Measurements from ENCODE around the gene ZBTB26. TPM values are rescaled to one million over a fixed set of nuclear protein-coding genes. Genes with fewer than 3 reads are reported as not detected.
A peak's percentile ranks its signal among the peaks of the same experiment; 100 is the strongest.

Gene ZBTB26
- total RNA-seq, 4 donors from 2014 or later: 1.7 to 6.5 (median 2.9) TPM

GRCh38 chr9:122955961-122956360, 24.6 kb upstream of the ZBTB26 start:
- intact Hi-C loops (cut with DNase I): no loop called here
- peaks cover 4 to 46% (median 21%) of the 10 kb centered on the region in 3 donors for H3K4me1 ChIP-seq
- TF ChIP-seq POLR2A (IDR thresholded peaks at IDR 0.05): no peak
- TF ChIP-seq CTCF (IDR thresholded peaks at IDR 0.05): no peak
- no peaks in the 10 kb centered on the region for H3K9me3 ChIP-seq
- no peak overlapping the region for H3K4me3 ChIP-seq
- no peak overlapping the region for H3K27ac ChIP-seq
- peaks cover 0 to 32% (median 0%) of the 10 kb centered on the region in 3 donors for H3K36me3 ChIP-seq
- H3K27me3 ChIP-seq: no peaks in the 10 kb centered on the region
- no peak for DNase-seq

GRCh38 chr9:122954253-122954691, 23.0 kb upstream of the ZBTB26 start:
- Histone ChIP-seq H3K4me1 (peaks cover 4 to 62% (median 21%) of the 10 kb centered on the region in 3 donors), H3K4me3 (no peak overlapping the region), H3K27me3 (no peaks in the 10 kb centered on the region), H3K36me3 (peaks cover 0 to 16% (median 0%) of the 10 kb centered on the region in 3 donors), H3K27ac (peak overlapping the region in 3 of 4 donors; percentile 36 to 49 (median 42)), H3K9me3 (no peaks in the 10 kb centered on the region)
- DNase-seq: no peak
- intact Hi-C loops (cut with DNase I): no loop called here
- TF ChIP-seq CTCF (IDR thresholded peaks at IDR 0.05): no peak
- no peak for TF ChIP-seq POLR2A (IDR thresholded peaks at IDR 0.05)

GRCh38 chr9:122951056-122951455, 19.7 kb upstream of the ZBTB26 start:
- H3K4me1 ChIP-seq: peaks cover 4 to 82% (median 41%) of the 10 kb centered on the region in 3 donors
- H3K27ac ChIP-seq: no peak overlapping the region
- no peak overlapping the region for H3K4me3 ChIP-seq
- no peaks in the 10 kb centered on the region for H3K27me3 ChIP-seq
- H3K9me3 ChIP-seq: no peaks in the 10 kb centered on the region
- no peaks in the 10 kb centered on the region for H3K36me3 ChIP-seq
- intact Hi-C loops (cut with DNase I): no loop called here
- DNase-seq: no peak
- 81 to 91% methylated on average over 1 of the region's 1 CpG for WGBS, 2 donors
- TF ChIP-seq CTCF (IDR thresholded peaks at IDR 0.05): no peak
- TF ChIP-seq POLR2A (IDR thresholded peaks at IDR 0.05): no peak

- intact Hi-C loops (cut with DNase I): no loop called here
- H3K36me3 ChIP-seq: no peaks in the 10 kb centered on the region
- H3K4me3 ChIP-seq: no peak overlapping the region
- 87 to 89% methylated on average over 3 of the region's 3 CpGs for WGBS, 2 donors
- no peaks in the 10 kb centered on the region for H3K9me3 ChIP-seq
- H3K4me1 ChIP-seq: peaks cover 4 to 82% (median 42%) of the 10 kb centered on the region in 3 donors
- H3K27ac ChIP-seq: no peak overlapping the region
- no peak for TF ChIP-seq CTCF (IDR thresholded peaks at IDR 0.05)
- TF ChIP-seq POLR2A (IDR thresholded peaks at IDR 0.05): no peak
- no peaks in the 10 kb centered on the region for H3K27me3 ChIP-seq
- DNase-seq: no peak
These were observed 19.0 kb upstream of the ZBTB26 start for GRCh38 chr9:122950263-122950662.

GRCh38 chr9:122949696-122950095, 18.4 kb upstream of the ZBTB26 start:
- no peak overlapping the region for H3K27ac ChIP-seq
- peaks cover 4 to 82% (median 39%) of the 10 kb centered on the region in 3 donors for H3K4me1 ChIP-seq
- H3K27me3 ChIP-seq: no peaks in the 10 kb centered on the region
- WGBS, 2 donors: 95 to 97% methylated on average over 1 of the region's 1 CpG
- no peaks in the 10 kb centered on the region for H3K36me3 ChIP-seq
- no peak for TF ChIP-seq CTCF (IDR thresholded peaks at IDR 0.05)
- no peak for TF ChIP-seq POLR2A (IDR thresholded peaks at IDR 0.05)
- H3K9me3 ChIP-seq: no peaks in the 10 kb centered on the region
- no peak overlapping the region for H3K4me3 ChIP-seq
- no peak for DNase-seq
- intact Hi-C loops (cut with DNase I): no loop called here

Measured in esophagus squamous epithelium (tissue), 5 donors.